HG03575 (cell line): ENCODE measurements around the gene IL4R.

Experiments
- ATAC-seq: cut with Tn5 transposase; IDR thresholded peaks from one replicate; pipeline ENCODE4 v1.9.1; 2021; ENCODE audit not compliant: unreplicated experiment, insufficient number of reproducible peaks, low FRiP score; ENCODE audit errors: extremely low read depth

Gene IL4R

GRCh38 chr16:27368358-27368722 lies 54.6 kb downstream of the IL4R start:
- no peak for ATAC-seq

GRCh38 chr16:27369806-27370205 lies 56.0 kb downstream of the IL4R start:
- no peak for ATAC-seq

GRCh38 chr16:27370318-27370717 lies 56.5 kb downstream of the IL4R start:
- no peak for ATAC-seq

GRCh38 chr16:27373312-27373711 lies 59.5 kb downstream of the IL4R start:
- ATAC-seq = no peak

- ATAC-seq = no peak
Measured at GRCh38 chr16:27374221-27374803, 60.5 kb downstream of the IL4R start.

GRCh38 chr16:27374804-27375425 lies 61.1 kb downstream of the IL4R start:
- no peak for ATAC-seq

- no peak for ATAC-seq
Measured at GRCh38 chr16:27377666-27378485, 64.1 kb downstream of the IL4R start.

GRCh38 chr16:27378871-27379481 lies 65.2 kb downstream of the IL4R start:
- ATAC-seq = no peak

GRCh38 chr16:27379919-27380318 lies 66.1 kb downstream of the IL4R start:
- no peak for ATAC-seq

GRCh38 chr16:27381236-27381635 lies 67.5 kb downstream of the IL4R start:
- no peak for ATAC-seq

- ATAC-seq = no peak
Measured at GRCh38 chr16:27381974-27382855, 68.4 kb downstream of the IL4R start.

GRCh38 chr16:27383556-27384243 lies 69.9 kb downstream of the IL4R start:
- no peak for ATAC-seq

GRCh38 chr16:27384425-27384824 lies 70.7 kb downstream of the IL4R start:
- ATAC-seq = no peak

- no peak for ATAC-seq
Measured at GRCh38 chr16:27385398-27385797, 71.6 kb downstream of the IL4R start.

GRCh38 chr16:27386674-27387073 lies 72.9 kb downstream of the IL4R start:
- no peak for ATAC-seq

- ATAC-seq = no peak
Measured at GRCh38 chr16:27387724-27388123, 74.0 kb downstream of the IL4R start.

- no peak for ATAC-seq
Measured at GRCh38 chr16:27389272-27389961, 75.6 kb downstream of the IL4R start.

GRCh38 chr16:27390151-27390550 lies 76.4 kb downstream of the IL4R start:
- no peak for ATAC-seq
